ENCODE results near the gene MOGAT3.

Gene MOGAT3

GRCh38 chr7:101166909-101167644, 33.8 kb downstream of the MOGAT3 start:
- no peak for DNase-seq (ENCODE audit: low read depth)
- no peak for TF ChIP-seq CTCF (IDR thresholded peaks at IDR 0.05; ENCODE audit: control insufficient read depth, insufficient read depth, low read depth, low read length, missing control alignments)
- no peak overlapping the region for H3K4me3 ChIP-seq (ENCODE audit: control insufficient read depth, low read depth, low read length)

- H3K4me3 ChIP-seq (ENCODE audit: control insufficient read depth, low read depth, low read length) = no peak overlapping the region
- DNase-seq (ENCODE audit: low read depth) = no peak
- no peak for TF ChIP-seq CTCF (IDR thresholded peaks at IDR 0.05; ENCODE audit: control insufficient read depth, insufficient read depth, low read depth, low read length, missing control alignments)
Observed at GRCh38 chr7:101166648-101166908, 34.3 kb downstream of the MOGAT3 start.

GRCh38 chr7:101165958-101166647, 34.7 kb downstream of the MOGAT3 start:
- no peak for TF ChIP-seq CTCF (IDR thresholded peaks at IDR 0.05; ENCODE audit: control insufficient read depth, insufficient read depth, low read depth, low read length, missing control alignments)
- peak overlapping the region; percentile 12 for H3K4me3 ChIP-seq (ENCODE audit: control insufficient read depth, low read depth, low read length)
- DNase-seq (ENCODE audit: low read depth) = no peak

- H3K4me3 ChIP-seq (ENCODE audit: control insufficient read depth, low read depth, low read length) = peak within 1 kb of the TSS; percentile 12
- no peak for TF ChIP-seq CTCF (IDR thresholded peaks at IDR 0.05; ENCODE audit: control insufficient read depth, insufficient read depth, low read depth, low read length, missing control alignments)
- peak; percentile 47 for DNase-seq (ENCODE audit: low read depth)
Observed at GRCh38 chr7:101165075-101165957, 35.5 kb downstream of the MOGAT3 start, which contains the start of gene VGF. Gene VGF, minus strand, starts transcription at chr7:101165569. Its CDS starts 726 bp downstream, at chr7:101164843.

- DNase-seq (ENCODE audit: low read depth) = no peak
- TF ChIP-seq CTCF (IDR thresholded peaks at IDR 0.05; ENCODE audit: control insufficient read depth, insufficient read depth, low read depth, low read length, missing control alignments) = no peak
- no peak overlapping the region for H3K4me3 ChIP-seq (ENCODE audit: control insufficient read depth, low read depth, low read length)
Observed at GRCh38 chr7:101164071-101164840, 36.6 kb downstream of the MOGAT3 start.
